ENCODE data around the gene SF3B2.
"Not testable (repeated sequence)": the region's sequence is repeated elsewhere in the genome, so short reads cannot be mapped to it uniquely, and the experiment has no call there.

The SF3B2 gene, protein sequence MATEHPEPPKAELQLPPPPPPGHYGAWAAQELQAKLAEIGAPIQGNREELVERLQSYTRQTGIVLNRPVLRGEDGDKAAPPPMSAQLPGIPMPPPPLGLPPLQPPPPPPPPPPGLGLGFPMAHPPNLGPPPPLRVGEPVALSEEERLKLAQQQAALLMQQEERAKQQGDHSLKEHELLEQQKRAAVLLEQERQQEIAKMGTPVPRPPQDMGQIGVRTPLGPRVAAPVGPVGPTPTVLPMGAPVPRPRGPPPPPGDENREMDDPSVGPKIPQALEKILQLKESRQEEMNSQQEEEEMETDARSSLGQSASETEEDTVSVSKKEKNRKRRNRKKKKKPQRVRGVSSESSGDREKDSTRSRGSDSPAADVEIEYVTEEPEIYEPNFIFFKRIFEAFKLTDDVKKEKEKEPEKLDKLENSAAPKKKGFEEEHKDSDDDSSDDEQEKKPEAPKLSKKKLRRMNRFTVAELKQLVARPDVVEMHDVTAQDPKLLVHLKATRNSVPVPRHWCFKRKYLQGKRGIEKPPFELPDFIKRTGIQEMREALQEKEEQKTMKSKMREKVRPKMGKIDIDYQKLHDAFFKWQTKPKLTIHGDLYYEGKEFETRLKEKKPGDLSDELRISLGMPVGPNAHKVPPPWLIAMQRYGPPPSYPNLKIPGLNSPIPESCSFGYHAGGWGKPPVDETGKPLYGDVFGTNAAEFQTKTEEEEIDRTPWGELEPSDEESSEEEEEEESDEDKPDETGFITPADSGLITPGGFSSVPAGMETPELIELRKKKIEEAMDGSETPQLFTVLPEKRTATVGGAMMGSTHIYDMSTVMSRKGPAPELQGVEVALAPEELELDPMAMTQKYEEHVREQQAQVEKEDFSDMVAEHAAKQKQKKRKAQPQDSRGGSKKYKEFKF

DNA sequence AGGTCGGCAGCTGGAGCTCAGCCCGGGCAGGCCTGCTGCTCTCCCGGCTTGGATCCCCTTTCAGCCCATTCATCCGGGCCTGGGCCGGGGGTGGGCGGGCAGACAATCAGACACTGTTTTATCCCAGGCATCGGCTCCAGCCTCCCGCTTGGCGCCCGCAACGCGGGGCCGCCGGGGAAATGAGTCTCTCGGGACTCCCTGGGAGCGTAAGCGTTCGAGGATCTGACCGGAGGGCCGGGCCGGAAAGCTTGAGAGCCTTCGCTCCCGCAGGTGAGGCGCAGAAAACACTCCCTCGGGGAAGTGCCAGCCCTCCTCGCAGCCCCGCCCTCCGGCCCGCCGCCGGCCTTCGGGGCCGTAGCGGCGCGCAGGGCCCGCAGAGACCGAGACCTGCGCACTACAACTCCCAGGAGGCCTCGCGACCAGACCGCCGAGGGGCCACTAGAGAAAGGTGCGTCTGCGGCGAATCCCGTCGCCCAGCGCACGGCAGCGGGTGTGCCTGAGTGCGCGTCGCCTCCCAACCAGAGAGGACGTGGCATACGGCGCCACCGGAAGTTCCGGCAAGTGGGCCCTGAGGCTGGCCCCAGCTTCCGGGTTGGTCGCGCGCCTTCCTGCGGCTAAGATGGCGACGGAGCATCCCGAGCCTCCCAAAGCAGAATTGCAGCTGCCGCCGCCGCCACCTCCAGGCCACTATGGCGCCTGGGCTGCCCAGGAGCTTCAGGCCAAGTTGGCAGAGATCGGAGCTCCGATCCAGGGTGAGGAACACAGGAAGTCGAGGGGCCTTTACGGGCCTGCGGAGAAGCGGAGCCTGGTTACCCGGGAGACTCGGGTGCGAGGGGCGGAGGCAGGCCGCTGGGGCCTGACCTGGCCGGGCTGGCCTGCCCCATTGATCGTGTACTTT is at the start of gene SF3B2:
TSS of gene SF3B2 (plus strand) at position 599 of the 898 bp plus-strand sequence. CDS start at position 620, 21 bp downstream.
- DNase-seq: peak; percentile 87 to 94 (median 91)

DNA sequence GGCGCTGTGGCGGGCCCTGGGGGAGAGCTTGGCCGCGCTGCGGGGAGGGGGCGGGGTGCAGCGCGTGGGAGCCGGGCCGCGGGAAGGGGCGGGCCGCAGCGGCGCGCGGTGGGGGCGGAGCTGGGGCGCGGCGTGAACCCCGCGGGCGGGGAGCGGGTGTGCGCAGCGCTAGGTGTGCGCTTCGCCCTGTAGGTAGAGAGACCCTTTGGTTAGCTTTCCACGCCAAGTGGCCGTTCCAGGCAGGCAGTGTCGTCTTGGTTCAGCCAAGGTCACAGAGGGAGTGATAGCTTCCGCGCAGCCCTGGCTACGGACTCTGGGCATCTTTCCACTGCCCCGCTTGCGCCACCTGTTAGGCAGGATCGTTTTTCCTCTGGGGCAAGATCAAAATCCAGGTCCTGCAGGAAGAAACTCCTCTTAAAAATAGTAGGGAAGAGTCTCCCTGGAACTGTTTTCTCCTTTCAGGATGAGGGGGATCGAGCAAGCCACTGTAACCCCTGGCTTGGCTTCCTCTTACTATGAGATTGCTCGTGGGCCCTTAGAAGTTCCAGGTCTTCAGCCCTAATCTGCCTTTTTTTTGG is 49.4 kb upstream of the SF3B2 start:
- peak in 1 of 6 experiments; percentile 74 for DNase-seq

DNA sequence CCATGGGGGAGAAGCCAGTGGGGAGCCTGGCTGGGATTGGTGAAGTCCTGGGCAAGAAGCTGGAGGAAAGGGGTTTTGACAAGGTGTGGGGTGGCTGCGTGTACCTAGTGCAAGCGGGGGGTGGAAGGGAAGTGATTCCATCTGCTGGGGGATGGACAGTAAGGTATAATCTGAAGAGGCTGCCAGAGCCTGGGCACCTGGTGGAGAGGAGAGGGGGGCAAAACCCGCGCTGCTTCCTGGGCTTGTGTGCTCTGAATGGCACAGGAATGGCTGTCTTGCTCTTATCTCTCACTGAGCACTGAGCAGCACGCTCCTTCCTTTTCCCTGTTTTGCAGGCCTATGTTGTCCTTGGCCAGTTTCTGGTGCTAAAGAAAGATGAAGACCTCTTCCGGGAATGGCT is 48.9 kb upstream of the SF3B2 start:
- DNase-seq: no peak

DNA sequence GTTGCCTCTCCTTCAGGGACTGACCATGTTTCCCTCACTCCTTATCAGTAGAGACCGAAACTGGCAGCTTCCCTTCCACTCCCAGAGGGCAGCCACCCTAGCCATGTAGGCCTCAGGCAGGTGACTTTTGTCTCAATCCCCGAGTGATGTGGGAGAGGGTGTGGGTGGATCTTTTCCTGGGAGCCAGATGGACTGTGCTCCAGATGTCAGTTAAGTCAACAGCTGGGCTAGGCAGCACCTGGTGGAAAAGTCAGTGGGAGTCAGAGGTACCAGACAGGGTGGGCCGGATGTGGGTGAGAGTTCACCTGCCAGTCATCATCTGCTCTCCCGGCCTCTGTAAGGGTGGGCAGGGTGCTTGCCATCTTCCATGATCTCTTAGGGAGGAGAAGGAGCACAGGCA is 48.0 kb upstream of the SF3B2 start:
- no peak for DNase-seq

DNA sequence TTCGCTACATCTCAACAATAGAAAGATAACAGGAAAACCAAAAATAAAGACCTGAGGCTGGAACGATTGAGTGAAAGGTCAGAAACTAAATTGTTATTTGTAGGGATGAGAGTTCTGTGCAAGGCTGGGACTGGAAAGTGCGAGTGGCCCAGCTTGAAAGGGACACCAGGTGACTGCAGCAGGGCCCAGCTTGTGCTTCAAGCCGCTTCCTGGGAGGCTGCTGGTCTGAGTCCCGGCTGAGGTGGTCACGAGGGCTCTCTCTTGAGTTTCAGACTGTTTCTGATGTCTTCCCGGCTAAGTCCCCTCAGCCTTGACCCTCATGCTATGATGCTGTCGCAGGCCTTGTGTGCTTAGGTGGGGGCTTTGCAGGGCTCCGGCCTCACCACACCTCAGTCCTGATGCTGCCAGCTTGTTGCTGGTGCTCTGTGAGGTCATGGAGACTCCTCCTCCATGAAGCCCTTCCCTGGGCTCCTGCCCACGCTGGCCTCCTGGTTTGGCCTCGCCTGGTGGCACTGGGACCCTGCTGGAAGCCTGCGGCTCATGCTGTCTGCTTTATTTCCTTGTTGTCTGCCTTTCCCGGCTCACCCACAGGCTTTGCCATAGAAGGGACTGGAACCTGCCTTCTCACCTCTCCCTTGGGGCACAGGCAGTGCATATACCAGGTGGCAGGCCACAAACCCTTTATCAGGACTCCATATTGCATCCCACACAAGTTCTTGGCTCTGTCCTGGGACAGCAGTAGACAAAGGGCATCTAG is 45.9 kb upstream of the SF3B2 start:
- DNase-seq: no peak

DNA sequence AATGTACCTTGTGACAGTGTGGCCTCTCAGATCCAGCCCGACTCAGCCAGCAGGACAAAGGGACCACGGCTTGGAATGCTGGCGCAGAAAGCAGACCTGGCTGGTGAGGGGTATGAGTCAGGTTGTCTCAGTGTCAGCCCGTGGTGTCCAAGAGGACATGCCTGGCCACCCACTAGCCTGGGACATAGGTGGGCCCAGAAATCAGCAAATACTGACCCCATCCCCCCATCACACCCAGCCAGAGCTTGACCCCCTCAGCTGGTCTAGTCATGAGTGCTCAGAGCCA is 45.3 kb upstream of the SF3B2 start:
- no peak for DNase-seq

DNA sequence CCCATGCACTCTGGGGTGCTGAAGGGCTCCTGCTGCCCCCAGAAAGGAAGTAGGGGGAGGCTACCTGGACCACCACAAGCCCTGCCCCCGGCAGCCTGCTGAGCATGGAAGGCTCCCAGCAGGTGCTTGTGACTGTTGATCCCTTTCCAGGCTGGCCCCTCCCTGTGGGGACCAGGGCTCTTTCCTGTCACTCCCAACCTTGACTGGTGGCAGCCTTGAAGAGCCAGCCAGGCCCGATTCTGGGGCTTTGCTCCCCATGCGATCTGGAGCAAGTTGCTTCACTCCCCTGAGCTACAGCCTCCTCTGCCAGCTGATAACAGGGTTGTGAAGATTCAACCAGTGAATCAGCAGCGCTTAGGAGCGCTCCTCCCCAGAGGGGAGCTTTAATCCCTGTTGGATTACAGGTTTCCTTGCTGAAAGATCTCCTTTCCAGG is 44.9 kb upstream of the SF3B2 start:
- DNase-seq: no peak

DNA sequence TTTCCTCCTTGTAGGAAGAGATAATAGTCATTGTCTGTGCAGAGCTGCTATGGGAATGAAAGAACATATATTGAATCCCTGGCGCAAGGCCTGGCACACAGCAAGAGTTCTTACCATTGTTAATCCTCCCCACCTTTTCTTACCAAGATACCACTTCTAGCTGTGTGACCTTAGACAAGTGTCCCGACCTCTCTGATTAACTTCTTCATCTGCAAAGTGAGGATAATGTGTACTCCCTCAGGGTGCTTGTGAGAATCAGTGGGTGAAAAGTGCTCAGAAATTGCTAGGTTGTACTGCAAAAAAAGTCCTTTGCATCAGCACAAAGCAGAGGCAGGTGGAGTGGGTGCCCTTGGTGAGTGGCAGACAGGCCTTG is 44.1 kb upstream of the SF3B2 start:
- DNase-seq: no peak

DNA sequence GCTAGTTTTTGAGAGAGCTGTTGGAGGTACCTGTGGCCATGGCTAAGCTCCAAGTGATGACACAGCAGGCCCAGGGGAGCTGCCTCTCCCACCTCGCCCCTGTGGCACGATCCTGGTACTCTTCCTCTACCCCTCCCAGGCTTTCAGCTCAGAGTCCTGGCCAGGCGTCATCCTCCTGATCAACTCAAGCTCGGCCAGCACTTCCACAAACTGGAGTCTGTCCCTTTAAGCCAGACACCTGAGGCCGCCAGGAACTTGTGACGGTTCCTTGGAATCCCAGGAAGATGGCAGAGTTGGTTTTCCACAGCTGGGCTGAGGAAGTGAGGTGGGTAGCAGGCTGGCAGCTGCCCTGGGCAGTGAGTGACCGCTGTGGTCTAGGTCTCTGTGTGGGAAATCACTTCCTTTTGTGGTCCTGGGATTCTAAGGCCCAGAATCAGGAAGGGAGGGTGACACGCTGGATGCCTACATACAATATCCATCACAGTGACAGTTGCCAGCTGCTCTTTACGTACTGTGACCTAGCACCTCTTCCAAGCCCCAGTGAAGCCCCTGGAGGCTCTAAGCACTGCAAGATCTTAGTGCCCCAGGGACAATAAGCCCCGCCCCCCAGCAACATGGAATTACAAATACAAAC is 43.6 kb upstream of the SF3B2 start:
- DNase-seq: no peak

DNA sequence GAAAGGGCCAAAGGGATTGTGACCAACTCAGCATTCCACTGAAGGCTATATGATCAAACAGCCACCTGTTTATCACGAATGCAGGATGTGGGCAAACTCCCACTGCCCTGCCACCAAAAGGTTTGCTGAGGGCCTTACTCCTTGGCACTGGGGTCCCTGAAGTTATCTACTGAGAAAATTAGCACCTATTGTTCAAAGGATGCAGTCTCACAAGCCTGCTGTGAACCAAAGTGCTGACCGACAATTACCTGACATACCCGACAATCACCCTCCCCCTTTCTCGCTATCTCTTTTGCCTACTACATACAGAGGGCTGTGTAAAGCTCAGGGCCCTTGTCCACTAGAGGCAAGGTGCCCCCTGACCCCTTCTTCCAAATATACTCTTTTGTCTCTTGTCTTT is 42.1 kb upstream of the SF3B2 start:
- not testable (repeated sequence) for DNase-seq

DNA sequence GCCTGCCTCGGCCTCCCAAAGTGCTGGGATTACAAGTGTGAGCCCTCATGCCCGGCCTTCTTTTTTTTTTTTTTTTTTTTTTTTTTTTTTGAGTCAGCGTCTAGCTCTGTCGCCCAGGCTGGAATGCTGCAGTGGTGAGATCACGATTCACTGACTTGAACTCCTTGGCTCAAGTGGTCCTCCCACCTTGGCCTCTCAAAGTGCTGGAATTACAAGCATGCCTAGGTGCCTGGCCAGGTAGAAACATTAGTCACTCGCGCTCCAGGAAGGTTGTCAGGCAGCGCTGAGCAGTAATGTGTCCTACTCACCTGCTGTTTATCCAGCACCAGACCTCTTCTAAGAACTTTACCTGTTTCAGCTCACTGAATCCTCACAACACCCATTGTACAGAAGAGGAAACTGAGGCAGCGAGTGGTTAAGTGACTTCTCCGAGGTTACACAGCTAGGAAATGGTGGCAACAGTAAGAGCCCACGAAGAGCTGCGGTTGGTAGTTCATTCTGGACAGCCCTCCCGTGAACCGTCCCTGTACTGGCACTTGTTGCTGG is 40.9 kb upstream of the SF3B2 start:
- DNase-seq: no peak

DNA sequence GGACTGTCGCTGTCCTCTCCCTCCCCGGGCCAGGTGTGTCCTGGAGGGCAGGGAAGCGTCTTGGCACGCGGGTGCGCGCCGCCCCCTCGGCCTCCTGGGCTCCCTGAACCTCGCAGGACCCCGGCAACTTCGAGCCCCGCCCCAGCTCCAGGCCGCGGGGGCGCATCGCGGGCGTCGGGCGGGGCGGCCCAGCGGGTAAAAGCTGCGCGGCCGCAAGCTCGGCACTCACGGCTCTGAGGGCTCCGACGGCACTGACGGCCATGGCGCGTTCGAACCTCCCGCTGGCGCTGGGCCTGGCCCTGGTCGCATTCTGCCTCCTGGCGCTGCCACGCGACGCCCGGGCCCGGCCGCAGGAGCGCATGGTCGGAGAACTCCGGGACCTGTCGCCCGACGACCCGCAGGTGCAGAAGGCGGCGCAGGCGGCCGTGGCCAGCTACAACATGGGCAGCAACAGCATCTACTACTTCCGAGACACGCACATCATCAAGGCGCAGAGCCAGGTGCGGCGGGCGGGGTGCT is 40.3 kb upstream of the SF3B2 start, which contains the start of gene CST6:
TSS of gene CST6 (plus strand) at position 224 of the 519 bp plus-strand sequence. CDS start at position 261, 37 bp downstream.
- peak in 1 of 6 experiments; percentile 18 for DNase-seq

DNA sequence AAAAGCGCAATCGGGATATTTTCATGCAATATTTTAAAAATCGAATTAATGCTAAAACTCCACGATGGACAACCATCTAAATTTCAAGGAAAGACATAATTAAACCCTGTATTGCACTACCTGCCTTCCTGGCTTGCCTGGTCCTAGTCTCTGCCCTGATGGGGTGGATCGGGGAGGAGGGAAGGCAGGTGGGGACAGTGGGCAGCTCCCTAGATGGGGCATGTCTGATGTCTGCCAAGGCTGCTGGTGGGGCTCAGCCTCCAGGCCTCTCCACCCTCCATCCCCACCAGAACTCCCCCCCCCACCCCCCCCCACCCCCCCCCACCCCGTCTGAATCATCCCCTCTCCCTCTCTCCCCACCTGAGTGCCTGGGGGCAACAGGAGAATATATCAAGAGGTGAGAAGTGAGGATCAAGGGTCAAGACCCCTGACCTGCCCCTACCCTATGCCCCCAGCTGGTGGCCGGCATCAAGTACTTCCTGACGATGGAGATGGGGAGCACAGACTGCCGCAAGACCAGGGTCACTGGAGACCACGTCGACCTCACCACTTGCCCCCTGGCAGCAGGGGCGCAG is 39.7 kb upstream of the SF3B2 start:
- no peak for DNase-seq

DNA sequence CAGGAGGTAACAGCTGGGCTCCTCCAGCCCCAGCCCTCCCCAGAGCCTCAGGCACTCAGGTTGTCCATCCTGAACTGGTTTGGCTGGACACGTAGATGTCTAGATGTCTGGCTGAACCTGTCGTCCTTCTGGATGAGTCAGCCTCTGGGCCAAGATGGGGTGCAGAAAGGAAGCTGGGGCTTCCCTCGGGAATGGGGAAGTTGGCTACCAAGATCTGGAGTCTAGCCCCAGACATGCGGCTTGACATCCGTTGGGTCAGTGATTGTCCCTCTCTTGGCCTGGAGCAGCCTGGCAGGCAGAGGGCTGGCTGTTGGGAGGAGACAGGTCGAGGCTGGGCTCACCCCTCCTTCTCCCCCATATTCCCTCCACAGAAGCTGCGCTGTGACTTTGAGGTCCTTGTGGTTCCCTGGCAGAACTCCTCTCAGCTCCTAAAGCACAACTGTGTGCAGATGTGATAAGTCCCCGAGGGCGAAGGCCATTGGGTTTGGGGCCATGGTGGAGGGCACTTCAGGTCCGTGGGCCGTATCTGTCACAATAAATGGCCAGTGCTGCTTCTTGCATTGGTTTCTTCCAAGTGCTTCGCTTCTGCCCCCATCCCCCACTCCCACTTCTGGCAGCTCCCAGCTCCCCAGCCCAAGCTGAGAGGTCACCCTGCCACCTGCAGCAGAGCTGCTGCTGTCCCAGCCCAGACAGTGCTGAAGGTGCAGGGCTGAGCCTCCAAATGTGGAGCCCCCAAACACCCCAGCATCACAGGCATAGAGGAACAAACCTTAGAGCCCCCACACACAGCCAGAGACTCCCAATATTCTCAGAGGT is 39.0 kb upstream of the SF3B2 start:
- DNase-seq: no peak

DNA sequence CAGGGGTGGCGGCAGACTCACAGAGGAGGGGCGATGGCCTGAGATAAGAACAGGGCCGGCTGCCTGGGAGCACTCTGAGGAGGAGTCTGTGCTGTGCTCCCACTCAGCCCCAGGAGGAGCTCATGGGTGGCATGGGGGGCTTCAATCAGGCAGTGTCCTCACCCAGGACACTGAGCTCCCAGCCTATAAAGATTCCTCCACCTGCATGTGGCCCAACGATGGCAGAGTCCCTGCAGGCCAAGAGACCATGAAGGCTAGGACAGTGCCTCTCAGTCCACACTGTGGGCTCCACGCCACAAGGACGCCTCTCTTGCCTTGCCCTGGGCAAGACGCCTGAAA is 38.4 kb upstream of the SF3B2 start:
- DNase-seq: no peak

DNA sequence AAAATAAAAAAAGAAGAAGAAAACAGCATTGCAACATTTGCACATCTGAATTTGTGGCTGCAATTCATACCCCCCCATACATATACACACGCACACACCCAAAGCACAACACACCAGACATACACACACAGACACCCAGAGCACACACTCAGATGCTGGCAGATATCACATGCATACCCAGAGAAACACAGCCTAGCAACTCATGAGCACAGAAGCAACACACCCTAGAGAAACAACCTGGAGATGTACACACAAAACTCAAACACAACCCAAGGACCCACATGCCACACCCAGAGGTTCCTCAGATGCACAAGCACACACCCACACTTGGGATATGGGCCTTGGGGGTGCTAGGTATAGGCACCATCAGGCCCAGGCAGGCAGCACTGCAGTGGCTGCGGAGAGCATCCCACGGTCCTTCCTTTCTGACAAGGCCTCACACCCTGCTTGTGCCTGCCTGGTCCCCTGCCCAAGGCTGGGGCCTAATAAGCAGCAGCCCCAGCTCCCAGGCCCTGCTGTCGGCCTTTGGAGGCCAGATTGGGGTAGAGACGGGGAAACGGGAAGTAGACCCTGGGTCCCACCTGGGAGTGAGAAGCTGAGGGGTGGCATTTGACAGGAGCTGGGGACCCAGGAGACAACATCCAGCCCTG is 37.2 kb upstream of the SF3B2 start:
- DNase-seq: no peak

DNA sequence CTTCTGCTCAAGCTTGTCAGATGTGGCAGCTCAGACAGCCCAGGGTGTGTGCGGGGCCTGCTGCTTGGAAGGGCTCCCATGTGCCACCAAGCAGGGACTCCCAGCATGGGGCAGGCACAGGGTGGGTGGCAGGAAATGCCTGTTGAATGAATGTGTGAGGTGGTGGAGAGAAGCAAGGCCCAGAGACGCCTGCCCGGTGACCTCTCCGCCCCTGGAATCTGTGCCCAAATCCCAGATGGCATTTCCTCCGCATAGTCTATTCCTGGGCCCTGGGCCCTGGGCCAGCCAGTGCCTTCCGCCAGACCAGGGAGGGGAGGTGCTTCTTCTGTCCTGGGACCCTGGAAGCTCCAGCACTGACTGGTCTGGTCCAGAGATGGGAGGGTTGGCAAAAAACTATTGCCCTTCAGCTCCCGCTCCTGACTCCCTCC is 36.7 kb upstream of the SF3B2 start:
- no peak for DNase-seq

DNA sequence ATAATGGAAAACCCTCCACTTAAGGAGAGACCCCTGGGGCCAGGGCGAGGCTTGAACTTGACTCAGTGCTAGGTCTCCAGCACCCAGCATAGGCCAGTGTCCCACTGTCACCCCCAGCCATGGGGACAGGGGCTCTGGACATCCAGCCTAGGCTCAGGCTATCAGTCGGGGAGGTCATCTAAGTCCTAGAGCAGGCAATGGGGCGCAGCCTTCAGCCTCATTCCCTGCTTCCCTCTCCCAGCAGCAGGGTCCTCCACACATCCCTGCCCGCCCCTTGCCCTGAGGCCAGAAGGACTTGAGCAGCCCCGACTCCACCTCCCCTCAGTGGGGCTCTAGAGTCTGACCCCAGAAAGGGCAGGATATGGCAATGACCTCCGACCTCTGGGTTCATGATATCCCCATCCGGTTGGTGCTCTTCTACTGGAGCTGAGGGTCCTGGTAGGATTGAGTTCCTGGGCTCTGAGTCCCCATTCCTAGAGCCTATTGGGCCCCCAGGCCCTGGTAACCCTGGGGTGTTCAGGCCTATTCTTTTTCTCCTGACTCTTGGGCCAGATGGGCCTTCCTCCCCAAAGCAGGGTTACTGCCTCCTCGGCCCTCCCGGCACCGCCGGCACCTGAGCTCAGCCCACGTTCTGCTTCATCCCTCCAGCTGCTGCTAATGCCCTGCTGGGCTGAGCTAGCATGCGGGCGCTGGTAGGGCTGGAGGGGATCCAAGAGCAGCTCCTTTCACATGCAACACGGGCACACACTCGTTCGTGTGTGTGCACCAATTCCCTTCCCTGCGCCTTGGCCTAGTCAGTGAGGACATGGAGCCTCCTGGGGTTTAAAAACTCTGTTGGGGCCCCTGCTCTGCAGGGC is 36.0 kb upstream of the SF3B2 start:
- no peak for DNase-seq

All from stimulated activated naive CD4-positive, alpha-beta T cell (primary cell).